Activated CD4-positive, alpha-beta T cell treated with anti-CD3 and anti-CD28 coated beads for 24 hours (primary cell): ENCODE results near the gene KCNMA1.

Experiments used
- DNase-seq, 2 donors: peaks; one replicate each; pipeline ENCODE4 v3.0.0-alpha.2; 2020; ENCODE audit warnings: low read depth in 2 of 2

Gene KCNMA1

DNA sequence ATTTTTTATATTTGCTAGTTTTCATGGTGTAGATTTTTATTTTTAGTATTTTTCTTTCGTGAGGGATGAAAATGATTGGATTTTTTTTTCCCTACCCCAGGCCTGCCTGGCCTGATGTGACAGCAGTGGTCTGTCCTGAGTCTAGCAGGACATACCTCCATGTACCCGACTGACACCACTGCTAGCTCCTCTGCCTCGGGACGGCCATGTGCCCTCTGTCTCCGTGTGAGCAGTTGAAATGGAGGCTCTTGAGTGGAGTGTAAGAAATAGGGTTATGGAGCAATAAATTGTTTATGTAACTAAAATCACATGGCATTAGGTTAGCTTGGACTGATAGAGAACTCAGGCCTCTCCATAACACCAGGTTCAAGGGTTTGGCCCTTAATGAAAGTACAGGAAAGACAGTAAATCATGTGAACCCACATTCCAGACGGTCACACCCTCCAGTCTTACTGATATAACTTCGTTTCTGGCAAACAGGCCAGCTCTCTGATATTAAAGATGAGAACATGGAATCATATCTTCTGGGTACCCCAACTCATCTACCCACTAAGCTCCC, 734.1 kb downstream of the KCNMA1 start:
- no peak for DNase-seq

DNA sequence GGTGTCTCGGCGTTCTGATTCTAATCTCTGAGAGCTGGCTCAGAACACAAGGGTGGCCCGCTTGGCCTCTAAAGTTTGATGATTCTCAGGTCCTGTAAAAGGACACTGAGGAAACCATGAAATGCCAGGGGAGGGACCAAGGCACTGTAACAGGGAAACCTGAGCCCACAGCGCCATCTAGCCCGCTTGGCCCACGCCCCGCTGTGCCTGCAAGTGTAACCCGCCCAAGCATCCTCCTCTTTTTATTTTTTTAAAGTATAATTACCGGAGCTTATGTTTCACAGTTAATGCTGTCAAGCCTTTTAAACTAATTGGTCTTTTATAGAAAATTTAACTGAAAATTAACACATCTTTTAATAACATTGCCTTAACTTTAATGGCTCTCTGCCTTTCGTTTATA, 734.7 kb downstream of the KCNMA1 start:
- no peak for DNase-seq

GRCh38 chr10:76901701-76902100, 735.9 kb downstream of the KCNMA1 start:
- DNase-seq, result no peak

DNA sequence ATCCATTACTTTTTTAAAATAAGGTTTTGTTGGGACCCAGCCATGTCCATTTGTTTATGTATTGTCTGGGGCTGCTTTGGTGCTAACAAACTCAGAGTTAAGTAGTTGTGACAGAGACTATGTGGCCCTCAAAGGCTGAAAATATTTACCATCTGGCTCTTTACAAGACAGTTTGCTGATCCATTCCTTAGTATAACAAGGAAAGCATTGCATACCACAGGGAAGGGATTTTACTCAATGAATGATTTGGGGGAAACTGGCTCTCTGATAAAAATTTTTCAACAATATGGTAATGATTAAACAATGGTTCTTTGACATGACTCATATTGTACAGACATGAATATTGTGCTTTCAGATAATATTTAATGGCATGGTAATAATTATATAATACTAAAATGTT, 738.1 kb downstream of the KCNMA1 start:
- no peak for DNase-seq

GRCh38 chr10:76892766-76893479, 744.7 kb downstream of the KCNMA1 start:
- DNase-seq, result no peak

GRCh38 chr10:76887223-76888010, 750.2 kb downstream of the KCNMA1 start:
- no peak for DNase-seq

DNA sequence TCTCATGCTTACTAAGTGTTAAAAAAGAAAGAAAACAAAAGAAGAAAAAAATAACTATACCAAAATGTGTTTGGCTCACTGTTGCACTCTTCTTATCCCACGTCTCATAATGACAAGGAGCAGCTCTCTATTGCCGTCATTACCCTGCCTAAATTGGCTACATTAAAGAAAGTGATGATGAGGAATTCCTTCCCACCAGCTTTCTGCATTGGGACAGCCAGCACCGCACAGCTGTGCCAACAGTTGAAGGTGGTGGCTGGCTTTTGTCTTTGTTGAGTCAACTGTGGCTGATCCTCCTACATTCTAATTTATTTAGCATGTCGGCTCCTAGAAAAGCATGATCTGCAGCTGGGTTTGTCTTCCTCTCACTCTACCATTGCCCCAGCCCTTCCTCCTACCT, 751.8 kb downstream of the KCNMA1 start:
- DNase-seq, result no peak

GRCh38 chr10:76884673-76885275, 752.8 kb downstream of the KCNMA1 start:
- no peak for DNase-seq

DNA sequence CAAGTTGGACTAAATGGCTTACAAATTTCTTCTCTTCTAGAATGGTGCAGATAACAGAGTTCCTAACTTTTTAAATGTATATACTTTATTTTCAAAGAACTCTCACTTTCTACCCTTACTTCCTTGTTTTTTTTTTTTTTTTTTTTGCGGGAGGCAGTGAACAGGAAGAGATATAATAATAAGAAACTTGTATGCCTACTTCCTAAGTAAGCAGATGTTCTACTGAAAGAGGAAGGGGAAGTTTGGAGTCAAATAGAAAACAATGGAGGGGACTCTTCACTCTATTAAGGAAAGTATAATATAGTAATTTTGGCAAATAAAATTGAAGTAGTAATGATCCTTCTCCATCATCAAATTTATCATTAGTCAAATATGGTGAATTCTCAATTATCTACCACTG, 754.0 kb downstream of the KCNMA1 start:
- DNase-seq, result no peak

GRCh38 chr10:76882796-76883195, 754.8 kb downstream of the KCNMA1 start:
- DNase-seq, result no peak

DNA sequence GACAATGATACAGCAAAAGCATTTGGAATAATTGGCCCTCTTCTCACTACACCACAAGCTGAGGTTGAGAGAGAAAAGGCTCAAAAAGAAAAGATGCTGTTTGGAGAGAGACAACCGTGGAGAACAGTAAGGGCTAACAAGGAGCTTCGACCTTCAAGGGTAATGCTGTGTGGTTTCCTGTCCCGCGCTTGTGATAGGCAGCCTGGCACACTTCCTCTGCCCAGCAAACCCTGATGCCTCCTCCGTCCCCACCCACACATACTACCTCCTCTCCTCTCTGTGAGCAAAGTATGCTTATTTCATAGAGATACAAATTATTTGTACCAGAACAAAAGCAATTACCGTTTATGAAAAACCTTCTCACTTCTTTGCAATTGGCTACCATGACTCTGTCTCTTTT, 755.4 kb downstream of the KCNMA1 start:
- no peak for DNase-seq

DNA sequence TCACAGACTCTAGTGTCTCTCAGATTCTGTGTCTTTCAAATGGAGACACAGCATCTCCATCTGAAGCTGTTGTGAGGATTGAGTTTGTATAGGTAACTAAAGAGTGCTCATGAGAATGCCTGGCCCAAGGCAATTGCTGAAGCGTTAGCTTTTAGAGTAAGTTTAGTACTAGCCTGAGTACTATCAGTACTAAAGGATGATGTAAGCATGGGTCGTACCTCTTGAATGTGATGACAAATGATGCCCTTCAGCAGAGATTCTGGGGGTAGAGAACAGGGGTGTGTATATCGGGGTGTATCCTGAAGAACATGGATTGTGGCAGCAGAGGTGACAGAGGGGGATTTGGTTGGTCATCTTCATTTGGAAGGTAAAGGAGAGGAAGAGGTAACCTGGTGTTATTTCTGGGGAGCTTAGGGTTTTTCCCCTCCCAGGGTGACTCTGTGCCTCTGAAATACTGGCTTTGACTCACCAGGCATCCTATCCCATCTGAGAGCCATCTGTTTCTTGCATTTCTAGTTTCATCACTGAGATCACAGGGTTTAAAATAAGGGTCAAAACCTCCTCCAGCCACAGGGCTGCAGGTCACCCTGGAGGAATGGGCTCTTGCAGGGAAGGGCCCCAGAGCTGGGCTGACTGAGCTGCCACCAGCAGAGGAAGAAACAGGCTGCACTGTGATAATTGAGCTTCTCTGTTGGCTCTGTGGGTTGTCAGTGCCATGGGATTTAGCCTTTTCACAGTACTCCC, 756.0 kb downstream of the KCNMA1 start:
- no peak for DNase-seq

DNA sequence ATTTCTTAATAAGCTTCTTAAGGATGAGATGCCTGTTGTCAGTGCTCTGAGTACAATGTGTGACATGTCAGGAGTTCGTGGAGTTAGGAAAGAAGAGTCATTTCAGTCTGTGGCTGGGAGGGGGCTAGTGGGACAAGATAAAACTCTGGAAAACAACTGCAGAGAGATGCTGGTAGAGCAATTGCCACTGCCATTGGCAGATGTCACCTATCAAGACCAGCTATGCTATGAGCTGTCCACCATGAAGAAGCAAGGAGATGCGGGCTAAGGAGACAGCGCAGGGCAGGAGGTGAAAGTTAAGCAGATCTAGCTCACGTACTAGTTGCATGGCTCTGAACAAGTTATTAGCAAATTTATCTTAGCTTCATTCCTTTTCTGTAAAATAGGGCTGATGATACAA, 756.7 kb downstream of the KCNMA1 start:
- DNase-seq, result no peak

- no peak for DNase-seq
Observed at GRCh38 chr10:76879116-76879913, 758.3 kb downstream of the KCNMA1 start.

- DNase-seq, result no peak
Observed at GRCh38 chr10:76878514-76878913, 759.1 kb downstream of the KCNMA1 start.

DNA sequence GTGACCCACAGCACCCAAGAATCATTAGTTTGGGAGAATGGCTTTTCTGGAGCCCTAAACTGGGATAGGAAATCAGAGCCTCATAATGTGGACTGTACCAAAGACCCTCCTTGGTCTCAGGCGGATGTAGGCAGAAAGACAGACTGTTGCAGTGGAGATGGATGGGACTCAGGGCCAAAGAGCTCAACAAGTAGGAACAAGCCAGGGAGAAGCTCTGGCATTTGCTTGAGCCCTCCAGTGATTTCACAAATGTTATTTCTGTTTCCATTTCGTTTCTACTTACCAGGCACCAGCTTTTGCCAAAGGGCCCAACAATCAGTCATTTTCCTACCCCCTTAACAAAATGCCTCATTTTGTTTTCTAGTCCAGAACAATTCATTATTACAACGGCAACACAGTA, 762.7 kb downstream of the KCNMA1 start:
- no peak for DNase-seq

DNA sequence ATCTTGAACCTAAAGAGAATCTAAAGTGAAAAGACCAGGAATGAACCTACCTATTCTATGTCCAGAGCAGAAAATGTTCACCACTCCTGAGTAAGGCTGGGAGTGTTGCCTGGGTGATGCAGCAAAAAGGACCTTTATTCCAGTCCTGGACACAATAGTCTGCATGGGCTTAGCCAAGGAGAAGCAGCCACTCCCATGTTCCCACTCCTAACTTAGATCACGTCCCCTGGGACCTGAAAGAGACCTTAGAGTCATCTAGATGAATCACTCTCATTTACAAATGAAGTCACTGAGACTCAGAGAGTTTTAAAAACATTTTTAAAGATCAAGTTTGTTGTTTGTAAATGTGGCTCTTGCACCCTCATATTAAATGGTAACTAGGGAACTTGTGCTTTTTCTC, 763.4 kb downstream of the KCNMA1 start:
- no peak for DNase-seq

GRCh38 chr10:76871697-76872295, 765.8 kb downstream of the KCNMA1 start:
- DNase-seq, result no peak

DNA sequence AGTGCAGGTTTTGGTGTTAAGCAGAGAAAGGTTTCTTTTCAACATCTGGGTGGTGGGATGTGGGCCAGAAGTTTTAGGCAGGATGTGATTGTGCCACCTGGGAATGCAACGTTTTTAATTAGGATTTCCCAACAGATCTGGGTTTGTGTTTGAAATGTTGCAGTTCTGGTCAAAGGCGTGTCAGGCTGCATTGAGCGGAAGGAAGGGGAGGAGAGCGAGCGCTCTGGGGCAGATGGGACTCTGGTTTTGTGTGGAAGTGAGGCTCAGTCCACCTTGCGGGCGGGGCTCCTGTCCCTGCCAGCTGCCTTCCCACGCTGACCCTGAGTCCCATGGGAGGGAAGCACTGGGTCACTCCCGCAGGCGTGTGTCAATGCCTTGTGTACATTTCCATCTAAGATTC, 767.7 kb downstream of the KCNMA1 start:
- DNase-seq, result no peak

- no peak for DNase-seq
Observed at GRCh38 chr10:76868098-76868977, 769.3 kb downstream of the KCNMA1 start.
